GM12878 (cell line): ENCODE results near the gene TAS2R30. TPM values are rescaled to one million over a fixed set of nuclear protein-coding genes. Genes with fewer than 3 reads are reported as not detected.

Experiments used
- BACH1 ChIP-seq: fragments of 450-650 bp; IDR thresholded peaks from 2 replicates; pipeline ENCODE4 v1.6.1; 2017; ENCODE audit warnings: mild to moderate bottlenecking, borderline replicate concordance
- CEBPZ ChIP-seq: fragments of 150-350 bp; IDR thresholded peaks from 2 replicates; pipeline ENCODE4 v1.6.1; 2016; ENCODE audit warnings: low read depth, low read length
- CHD2 ChIP-seq: IDR thresholded peaks from 2 replicates; pipeline ENCODE4 v1.6.1; 2011; ENCODE audit warnings: low read depth, low read length, improper control_type of control experiment, borderline replicate concordance
- FOS ChIP-seq: IDR thresholded peaks from 3 replicates; pipeline ENCODE4 v1.6.1; 2011; ENCODE audit warnings: borderline replicate concordance; ENCODE audit not compliant: insufficient read length; ENCODE audit errors: extremely low read depth
- FOXK2 ChIP-seq: fragments of 450-650 bp; IDR thresholded peaks from 2 replicates; pipeline ENCODE4 v1.6.1; 2017; ENCODE audit warnings: mild to moderate bottlenecking, moderate library complexity
- JUNB ChIP-seq: IDR thresholded peaks from 2 replicates; pipeline ENCODE4 v1.6.1; 2016; ENCODE audit warnings: antibody characterized with exemption, mild to moderate bottlenecking
- MTA3 ChIP-seq: IDR thresholded peaks from 2 replicates; pipeline ENCODE4 v1.6.1; 2012; ENCODE audit warnings: low read length, inconsistent platforms, borderline replicate concordance
- MYB ChIP-seq: fragments of 150-350 bp; IDR thresholded peaks from 2 replicates; pipeline ENCODE4 v1.6.1; 2014; ENCODE audit warnings: mild to moderate bottlenecking, low read depth, low read length, borderline replicate concordance
- RELA ChIP-seq: fragments of 450-650 bp; IDR thresholded peaks from 2 replicates; pipeline ENCODE4 v1.8.0; 2014; ENCODE audit warnings: borderline replicate concordance; ENCODE audit not compliant: partially characterized antibody
- REST ChIP-seq: IDR thresholded peaks from 2 replicates; pipeline ENCODE4 v1.6.1; 2012; ENCODE audit warnings: mild to moderate bottlenecking, low read depth, low read length
- SMAD1 ChIP-seq: fragments of 450-650 bp; IDR thresholded peaks from 2 replicates; pipeline ENCODE4 v1.6.1; 2018; ENCODE audit warnings: mild to moderate bottlenecking, low read depth; ENCODE audit not compliant: partially characterized antibody
- SMC3 ChIP-seq: IDR thresholded peaks from 2 replicates; pipeline ENCODE4 v1.6.1; 2011; ENCODE audit warnings: low read length, improper control_type of control experiment, borderline replicate concordance
- TCF12 ChIP-seq: IDR thresholded peaks from 2 replicates; pipeline ENCODE4 v1.6.1; 2011; ENCODE audit warnings: low read depth, mild to moderate bottlenecking, low read length
- TCF3 ChIP-seq: IDR thresholded peaks from 2 replicates; pipeline ENCODE4 v1.6.1; 2012; ENCODE audit warnings: low read depth, mild to moderate bottlenecking, low read length, borderline replicate concordance; ENCODE audit not compliant: insufficient read depth
- YBX1 ChIP-seq: fragments of 450-650 bp; IDR thresholded peaks from 2 replicates; pipeline ENCODE4 v1.6.1; 2016; ENCODE audit warnings: antibody characterized with exemption
- YY1 ChIP-seq: IDR thresholded peaks from 2 replicates; pipeline ENCODE4 v1.6.1; 2011; ENCODE audit warnings: low read depth, mild to moderate bottlenecking, low read length
- ZNF217 ChIP-seq: fragments of 450-650 bp; IDR thresholded peaks from 2 replicates; pipeline ENCODE4 v1.6.1; 2017; ENCODE audit warnings: antibody characterized with exemption, mild to moderate bottlenecking
- polyA plus RNA-seq, 11 experiments: library from polyadenylated mRNA; depleted of rRNA in 4 of 11; unstranded in 6 of 11; stranded (reverse) in 5 of 11; fragments of >200 nt; fragmentation: Nextera tagmentation in 4 of 11; fragmentation: Illumina TruSeq in 1 of 11; extraction: Ambion mirVana in 4 of 11; extraction: Trizol in 1 of 11; gene quantifications; 1 replicate in 1 of 11; 2 replicates in 10 of 11; pipeline versions ENCODE4 v1.2.1 to v1.2.3, GENCODE V29; 2011 to 2016; ENCODE audit warnings: inconsistent platforms in 2 of 11, missing spikeins in 2 of 11, low read depth in 1 of 11
- total RNA-seq, 4 experiments: library from RNA; depleted of rRNA in 3 of 4; stranded (reverse); fragments of >200 nt in 3 of 4; fragmentation: Illumina TruSeq in 1 of 4; extraction: Trizol in 1 of 4; gene quantifications; 2 replicates each; pipeline versions ENCODE4 v1.2.1 to v1.2.3, GENCODE V29; 2013 to 2021
- TF ChIP-seq, protein P1 (sequence below): fragments of 450-650 bp; IDR thresholded peaks from 2 replicates; pipeline ENCODE4 v1.6.1; 2018; ENCODE audit warnings: borderline replicate concordance, mild to moderate bottlenecking; ENCODE audit not compliant: partially characterized antibody
- TF ChIP-seq, protein P2 (sequence below): IDR thresholded peaks from 2 replicates; pipeline ENCODE4 v1.6.1; 2011; ENCODE audit warnings: mild to moderate bottlenecking, low read depth, low read length, moderate library complexity; ENCODE audit not compliant: insufficient replicate concordance
- TF ChIP-seq, protein P3 (sequence below): fragments of 450-650 bp; IDR thresholded peaks from 2 replicates; pipeline ENCODE4 v1.6.1; 2016; ENCODE audit warnings: mild to moderate bottlenecking

Gene TAS2R30
- total and polyA plus RNA-seq, 10 of the 15 experiments (the other 5 are each of a cell fraction or from before 2014, with no cell fraction given): 0.09 to 5.9 (median 0.54) TPM; not detected in 3

- TF ChIP-seq, protein P1, sequence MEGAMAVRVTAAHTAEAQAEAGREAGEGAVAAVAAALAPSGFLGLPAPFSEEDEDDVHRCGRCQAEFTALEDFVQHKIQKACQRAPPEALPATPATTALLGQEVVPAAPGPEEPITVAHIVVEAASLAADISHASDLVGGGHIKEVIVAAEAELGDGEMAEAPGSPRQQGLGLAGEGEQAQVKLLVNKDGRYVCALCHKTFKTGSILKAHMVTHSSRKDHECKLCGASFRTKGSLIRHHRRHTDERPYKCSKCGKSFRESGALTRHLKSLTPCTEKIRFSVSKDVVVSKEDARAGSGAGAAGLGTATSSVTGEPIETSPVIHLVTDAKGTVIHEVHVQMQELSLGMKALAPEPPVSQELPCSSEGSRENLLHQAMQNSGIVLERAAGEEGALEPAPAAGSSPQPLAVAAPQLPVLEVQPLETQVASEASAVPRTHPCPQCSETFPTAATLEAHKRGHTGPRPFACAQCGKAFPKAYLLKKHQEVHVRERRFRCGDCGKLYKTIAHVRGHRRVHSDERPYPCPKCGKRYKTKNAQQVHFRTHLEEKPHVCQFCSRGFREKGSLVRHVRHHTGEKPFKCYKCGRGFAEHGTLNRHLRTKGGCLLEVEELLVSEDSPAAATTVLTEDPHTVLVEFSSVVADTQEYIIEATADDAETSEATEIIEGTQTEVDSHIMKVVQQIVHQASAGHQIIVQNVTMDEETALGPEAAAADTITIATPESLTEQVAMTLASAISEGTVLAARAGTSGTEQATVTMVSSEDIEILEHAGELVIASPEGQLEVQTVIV: no peak
- TF ChIP-seq CEBPZ: no peak
- 0 out of 2 replicates have a peak, but pooled peaks have one; percentile 51 for TF ChIP-seq ZNF217
- TF ChIP-seq, protein P2, sequence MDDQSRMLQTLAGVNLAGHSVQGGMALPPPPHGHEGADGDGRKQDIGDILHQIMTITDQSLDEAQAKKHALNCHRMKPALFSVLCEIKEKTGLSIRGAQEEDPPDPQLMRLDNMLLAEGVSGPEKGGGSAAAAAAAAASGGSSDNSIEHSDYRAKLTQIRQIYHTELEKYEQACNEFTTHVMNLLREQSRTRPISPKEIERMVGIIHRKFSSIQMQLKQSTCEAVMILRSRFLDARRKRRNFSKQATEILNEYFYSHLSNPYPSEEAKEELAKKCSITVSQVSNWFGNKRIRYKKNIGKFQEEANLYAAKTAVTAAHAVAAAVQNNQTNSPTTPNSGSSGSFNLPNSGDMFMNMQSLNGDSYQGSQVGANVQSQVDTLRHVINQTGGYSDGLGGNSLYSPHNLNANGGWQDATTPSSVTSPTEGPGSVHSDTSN: no peak
- TF ChIP-seq MTA3: no peak
- no peak for TF ChIP-seq SMC3
- TF ChIP-seq TCF3: no peak
- no peak for TF ChIP-seq YBX1
- TF ChIP-seq, protein P3, sequence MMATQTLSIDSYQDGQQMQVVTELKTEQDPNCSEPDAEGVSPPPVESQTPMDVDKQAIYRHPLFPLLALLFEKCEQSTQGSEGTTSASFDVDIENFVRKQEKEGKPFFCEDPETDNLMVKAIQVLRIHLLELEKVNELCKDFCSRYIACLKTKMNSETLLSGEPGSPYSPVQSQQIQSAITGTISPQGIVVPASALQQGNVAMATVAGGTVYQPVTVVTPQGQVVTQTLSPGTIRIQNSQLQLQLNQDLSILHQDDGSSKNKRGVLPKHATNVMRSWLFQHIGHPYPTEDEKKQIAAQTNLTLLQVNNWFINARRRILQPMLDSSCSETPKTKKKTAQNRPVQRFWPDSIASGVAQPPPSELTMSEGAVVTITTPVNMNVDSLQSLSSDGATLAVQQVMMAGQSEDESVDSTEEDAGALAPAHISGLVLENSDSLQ: no peak
- no peak for TF ChIP-seq SMAD1
- TF ChIP-seq BACH1: no peak
- TF ChIP-seq TCF12: no peak
- no peak for TF ChIP-seq FOXK2
- no peak; the same call in 1 of the 2 replicates for TF ChIP-seq CHD2
- no peak for TF ChIP-seq MYB
- no peak for TF ChIP-seq REST
- no peak for TF ChIP-seq YY1
- peak; percentile 65 for TF ChIP-seq JUNB
- no peak for TF ChIP-seq RELA
- TF ChIP-seq FOS: no peak
Observed at GRCh38 chr12:11085419-11085818, 49.0 kb downstream of the TAS2R30 start (continued).
